ENCODE results near the gene MTHFD2.
"Not testable (repeated sequence)": the region's sequence is repeated elsewhere in the genome, so short reads cannot be mapped to it uniquely, and the experiment has no call there.

- not testable (repeated sequence) for TF ChIP-seq POLR2A, CTCF (IDR thresholded peaks at IDR 0.05)
These were observed 11.7 kb upstream of the MTHFD2 start for GRCh38 chr2:74186706-74187105.
